HEK293T (cell line): ENCODE measurements around the gene FHIT.

Experiments
- FOXA1 ChIP-seq: fragments of 450-650 bp; IDR thresholded peaks from 2 replicates; pipeline ENCODE4 v1.6.1; 2016; ENCODE audit warnings: mild to moderate bottlenecking
- LEF1 ChIP-seq: fragments of 450-650 bp; IDR thresholded peaks from 2 replicates; pipeline ENCODE4 v1.6.1; 2017; ENCODE audit warnings: mild to moderate bottlenecking, borderline replicate concordance
- SP1 ChIP-seq: fragments of 450-650 bp; IDR thresholded peaks from 2 replicates; pipeline ENCODE4 v1.6.1; 2017
- SUZ12 ChIP-seq: fragments of 450-650 bp; IDR thresholded peaks from 2 replicates; pipeline ENCODE4 v1.6.1; 2016; ENCODE audit warnings: mild to moderate bottlenecking
- TARDBP ChIP-seq: fragments of 450-650 bp; IDR thresholded peaks from 2 replicates; pipeline ENCODE4 v1.6.1; 2016

- TF ChIP-seq SUZ12 (no peak), FOXA1 (no peak), LEF1 (no peak), SP1 (no peak), TARDBP (no peak)
Observed at GRCh38 chr3:59914251-59914650, 1337.0 kb downstream of the FHIT start.
